Measurements from ENCODE around the gene CORIN. TPM values are rescaled to one million over a fixed set of nuclear protein-coding genes. Genes with fewer than 3 reads are reported as not detected.

Gene CORIN
- total and polyA plus RNA-seq, 9 donors, result 0.20 to 7.9 (median 0.80) TPM; not detected in 1

DNA sequence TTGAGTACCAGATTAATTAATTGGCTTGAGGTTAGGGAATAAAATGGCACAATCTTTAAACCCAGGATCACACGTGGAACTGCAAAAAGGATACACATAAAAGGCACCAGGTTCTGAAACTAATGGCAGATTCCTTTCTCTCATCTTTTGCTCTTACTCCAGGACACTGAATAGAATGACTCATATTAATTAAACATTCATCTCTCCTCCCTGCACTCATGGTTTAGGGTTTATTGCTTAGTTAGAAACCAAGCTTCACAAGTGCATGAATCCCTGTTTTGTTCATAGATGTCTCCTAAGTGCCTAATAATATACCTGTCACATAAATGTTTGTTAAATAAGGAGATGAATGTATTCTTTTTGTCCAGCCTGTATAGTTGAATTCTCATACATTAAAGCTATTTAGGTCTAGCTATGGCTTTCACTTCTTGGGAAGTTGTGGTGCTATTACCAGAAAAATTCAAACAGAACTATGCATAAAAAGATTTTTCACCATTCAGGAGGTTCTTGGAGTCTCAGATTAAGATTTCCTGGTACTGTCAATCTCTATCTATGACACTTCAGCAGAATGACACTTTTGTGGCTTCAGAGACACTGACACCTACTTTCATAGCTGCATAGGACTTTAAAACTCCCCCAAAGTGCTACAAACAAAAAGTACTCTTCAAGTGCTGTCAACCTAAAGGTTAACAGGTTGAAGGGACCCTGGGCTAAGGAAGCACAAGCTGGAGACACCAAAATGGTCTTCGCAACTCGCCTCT, 7.4 kb downstream of the CORIN start:
- WGBS, 3 donors, result 76 to 78% (median 78%) methylated on average over 3 of the region's 3 CpGs
- intact Hi-C loops (cut with DNase I), result no loop called here

GRCh38 chr4:47829438-47829837, 8.4 kb downstream of the CORIN start:
- no peak for DNase-seq
- no peaks in the 10 kb centered on the region for H3K9me3 ChIP-seq
- H3K36me3 ChIP-seq, result no peaks in the 10 kb centered on the region
- TF ChIP-seq CTCF (IDR thresholded peaks at IDR 0.05) (no peak), EP300 (IDR thresholded peaks at IDR 0.05) (no peak), POLR2A (IDR thresholded peaks at IDR 0.05) (no peak)
- no peak overlapping the region for H3K27ac ChIP-seq
- H3K27me3 ChIP-seq, result no peaks in the 10 kb centered on the region
- H3K4me1 ChIP-seq (ENCODE audit: insufficient read depth), result no peaks in the 10 kb centered on the region
- intact Hi-C loops (cut with DNase I), result no loop called here
- no peak overlapping the region for H3K4me3 ChIP-seq

More for the DNA sequence above, 7.4 kb downstream of the CORIN start:
- no peak overlapping the region for H3K4me3 ChIP-seq
- H3K4me1 ChIP-seq (ENCODE audit: insufficient read depth), result no peaks in the 10 kb centered on the region
- no peak overlapping the region for H3K27ac ChIP-seq
- no peaks in the 10 kb centered on the region for H3K36me3 ChIP-seq
- TF ChIP-seq POLR2A (IDR thresholded peaks at IDR 0.05) (no peak), EP300 (IDR thresholded peaks at IDR 0.05) (no peak), CTCF (IDR thresholded peaks at IDR 0.05) (no peak)
- no peaks in the 10 kb centered on the region for H3K27me3 ChIP-seq
- DNase-seq, result no peak
- no peaks in the 10 kb centered on the region for H3K9me3 ChIP-seq

DNA sequence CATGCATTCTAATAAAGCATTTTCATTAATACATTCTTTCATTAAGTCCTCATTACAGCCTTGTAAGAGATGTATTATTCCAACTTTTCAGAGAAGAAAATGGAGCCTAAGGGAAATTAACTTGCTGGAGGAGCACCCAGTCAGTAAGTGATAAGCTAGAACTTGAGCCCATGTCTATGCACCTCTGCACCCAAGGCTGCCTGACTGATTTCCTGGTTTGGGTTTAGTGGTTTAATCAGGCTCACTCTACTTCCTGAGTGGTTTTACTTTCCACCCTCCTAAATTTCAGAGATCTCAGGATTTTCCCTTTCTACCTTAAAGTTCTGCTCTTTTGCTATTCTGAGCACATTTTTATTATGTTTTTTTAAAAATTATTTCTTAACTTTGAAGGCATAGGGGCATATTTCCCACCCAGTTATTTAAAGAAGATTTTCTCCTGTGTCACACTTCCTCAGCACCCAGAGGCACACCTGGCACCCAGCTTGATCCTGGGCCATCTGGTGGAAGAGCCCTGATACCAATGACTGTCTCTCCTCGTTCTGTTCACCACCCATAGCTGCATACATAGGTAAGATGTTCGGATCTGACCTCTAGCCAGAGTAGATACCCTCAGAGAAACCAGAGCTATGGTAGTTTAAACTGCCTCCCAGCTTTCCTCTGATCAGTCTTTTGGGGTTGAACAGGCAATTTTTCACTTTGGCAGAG, 10.4 kb downstream of the CORIN start:
- 77 to 88% (median 78%) methylated on average over 2 of the region's 2 CpGs for WGBS, 3 donors
- no peaks in the 10 kb centered on the region for H3K36me3 ChIP-seq
- no peak for DNase-seq
- no peak overlapping the region for H3K27ac ChIP-seq
- H3K4me3 ChIP-seq, result no peak overlapping the region
- no peaks in the 10 kb centered on the region for H3K9me3 ChIP-seq
- no peaks in the 10 kb centered on the region for H3K27me3 ChIP-seq
- intact Hi-C loops (cut with DNase I), result no loop called here
- TF ChIP-seq POLR2A (IDR thresholded peaks at IDR 0.05) (no peak), EP300 (IDR thresholded peaks at IDR 0.05) (no peak), CTCF (IDR thresholded peaks at IDR 0.05) (no peak)
- no peaks in the 10 kb centered on the region for H3K4me1 ChIP-seq (ENCODE audit: insufficient read depth)

GRCh38 chr4:47824840-47825239, 13.0 kb downstream of the CORIN start:
- TF ChIP-seq CTCF (IDR thresholded peaks at IDR 0.05), result no peak
- TF ChIP-seq EP300 (IDR thresholded peaks at IDR 0.05), result no peak
- no peak for TF ChIP-seq POLR2A (IDR thresholded peaks at IDR 0.05)
- intact Hi-C loops (cut with DNase I), result no loop called here
- 69 to 79% (median 74%) methylated on average over 7 of the region's 7 CpGs for WGBS, 3 donors

More at GRCh38 chr4:47824840-47825239, 13.0 kb downstream of the CORIN start:
- H3K4me1 ChIP-seq (ENCODE audit: insufficient read depth), result no peaks in the 10 kb centered on the region
- no peak overlapping the region for H3K27ac ChIP-seq
- no peak for DNase-seq
- H3K36me3 ChIP-seq, result no peaks in the 10 kb centered on the region
- no peaks in the 10 kb centered on the region for H3K9me3 ChIP-seq
- H3K27me3 ChIP-seq, result no peaks in the 10 kb centered on the region
- H3K4me3 ChIP-seq, result no peak overlapping the region
